GM12892 (cell line): ENCODE results near the gene SYNGAP1.
"Not testable (repeated sequence)": the region's sequence is repeated elsewhere in the genome, so short reads cannot be mapped to it uniquely, and the experiment has no call there.

ENCODE experiments used
- DNase-seq: peaks from one replicate; pipeline ENCODE4 v3.0.0; 2011; ENCODE audit not compliant: insufficient read length
- FAIRE-seq: peaks from 2 replicates; lab custom pipeline; 2011; peaks lifted over from hg19 to GRCh38; lab: Jason Lieb, UNC
- POLR2A ChIP-seq: IDR thresholded peaks from 2 replicates; pipeline ENCODE4 v1.6.1; 2011; ENCODE audit warnings: low read depth, low read length, control low read depth
- POLR2AphosphoS5 ChIP-seq: IDR thresholded peaks from 2 replicates; pipeline ENCODE4 v1.6.1; 2011; ENCODE audit warnings: low read depth, low read length, control low read depth
- TAF1 ChIP-seq: IDR thresholded peaks from 2 replicates; pipeline ENCODE4 v1.6.1; 2011; ENCODE audit warnings: low read depth, mild to moderate bottlenecking, control low read depth, low read length, borderline replicate concordance

SYNGAP1 gene

DNA sequence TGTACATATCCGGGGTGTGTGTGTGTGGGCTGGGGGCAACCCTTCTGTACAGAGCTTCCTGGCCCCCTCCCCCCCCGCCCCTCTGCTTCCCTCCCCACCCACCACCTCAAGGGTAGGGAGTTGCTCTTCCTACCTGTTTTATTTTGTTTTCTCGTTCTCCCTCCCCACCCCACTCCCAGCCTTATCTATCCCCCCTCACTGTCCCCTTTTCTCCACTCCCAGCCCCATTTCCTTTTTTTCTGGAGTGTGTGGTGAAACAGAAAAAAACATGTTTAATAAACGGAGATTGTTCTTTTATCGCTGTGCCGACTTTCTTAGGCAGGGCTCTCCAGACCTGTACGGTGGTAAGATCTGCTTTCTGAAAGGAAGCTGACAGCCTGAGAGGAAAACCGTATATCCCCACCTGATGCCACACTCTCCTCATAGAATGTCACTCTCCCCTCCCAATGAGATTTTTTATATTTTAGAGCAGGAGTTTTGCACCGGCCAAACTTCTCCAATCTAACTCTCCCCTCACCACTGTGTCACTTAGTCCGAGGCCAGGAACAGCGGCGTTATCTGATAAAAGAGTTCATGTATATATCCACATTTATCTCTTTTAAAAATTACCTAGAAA is 33.6 kb downstream of the SYNGAP1 start:
- DNase-seq (no peak), FAIRE-seq (no peak)
- TF ChIP-seq POLR2AphosphoS5 (no peak), TAF1 (no peak), POLR2A (no peak)

DNA sequence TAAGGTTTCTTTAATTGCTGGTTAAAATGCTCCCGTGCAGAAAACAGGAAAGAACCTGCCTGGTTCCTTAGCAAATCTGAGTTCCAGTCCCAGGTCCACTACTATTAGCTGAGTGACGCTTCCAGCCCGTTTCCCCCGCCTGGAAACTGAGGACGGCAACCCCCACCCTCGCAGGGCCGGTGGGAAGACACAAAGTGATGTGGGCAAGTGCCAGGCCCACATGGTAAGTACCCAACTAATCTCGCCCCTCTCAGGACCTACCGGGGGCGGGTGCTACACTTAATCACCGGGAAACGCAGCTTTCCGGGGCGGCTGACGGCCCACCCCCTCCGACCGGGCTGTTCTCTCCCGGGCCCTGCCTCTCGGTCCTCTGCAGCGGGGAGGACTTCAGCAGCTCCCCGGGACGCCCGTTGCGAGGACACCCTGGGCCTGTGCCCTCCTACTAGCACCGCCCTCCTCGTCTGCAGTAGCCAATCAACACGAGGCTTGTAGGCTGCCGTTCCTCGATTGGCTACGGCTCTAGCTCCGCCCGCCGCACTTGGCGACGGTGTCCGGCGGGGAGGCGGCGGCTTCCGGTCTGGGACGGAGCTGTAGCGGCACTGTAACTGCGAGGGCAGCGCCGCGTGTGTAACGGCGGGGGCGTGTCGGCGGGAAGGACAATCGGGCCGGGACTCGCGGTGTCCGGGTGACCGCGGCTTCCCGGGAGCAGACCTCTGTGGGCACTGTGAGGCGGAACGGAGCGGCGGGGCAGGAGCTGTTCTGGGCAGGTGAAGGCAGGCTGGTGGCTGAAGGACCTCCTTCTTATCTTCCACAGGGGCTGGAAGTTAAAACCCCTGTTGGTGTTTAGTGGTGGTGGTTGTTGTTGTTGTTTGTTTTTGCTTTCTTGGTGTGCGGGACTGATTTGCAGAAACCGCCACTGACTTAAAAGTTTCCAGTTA is 34.4 kb downstream of the SYNGAP1 start, which contains the start of gene ZBTB9:
Gene ZBTB9, plus strand, starts transcription at position 568 of the 938 bp plus-strand sequence. CDS start 525 bp downstream, outside the sequence.
- DNase-seq (peak; percentile 99), FAIRE-seq (peak; percentile 99)
- peak; percentile 85 for TF ChIP-seq POLR2A
- TF ChIP-seq TAF1: peak; percentile 69; the same call in 1 of the 2 replicates
- TF ChIP-seq POLR2AphosphoS5: peak; percentile 77

DNA sequence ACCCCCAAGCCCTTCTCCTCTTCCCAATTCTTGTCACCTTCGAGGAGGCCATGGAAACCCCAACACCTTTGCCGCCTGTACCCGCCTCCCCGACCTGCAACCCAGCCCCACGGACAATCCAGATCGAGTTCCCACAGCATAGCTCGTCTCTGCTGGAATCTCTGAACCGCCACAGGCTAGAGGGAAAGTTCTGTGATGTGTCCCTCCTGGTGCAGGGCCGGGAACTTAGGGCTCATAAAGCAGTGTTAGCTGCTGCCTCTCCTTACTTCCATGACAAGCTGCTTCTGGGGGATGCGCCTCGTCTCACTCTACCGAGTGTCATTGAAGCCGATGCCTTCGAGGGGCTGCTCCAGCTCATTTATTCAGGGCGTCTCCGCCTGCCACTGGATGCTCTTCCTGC is 35.2 kb downstream of the SYNGAP1 start:
- no peak for TF ChIP-seq TAF1
- no peak for TF ChIP-seq POLR2AphosphoS5
- TF ChIP-seq POLR2A: no peak
- DNase-seq (no peak), FAIRE-seq (no peak)

DNA sequence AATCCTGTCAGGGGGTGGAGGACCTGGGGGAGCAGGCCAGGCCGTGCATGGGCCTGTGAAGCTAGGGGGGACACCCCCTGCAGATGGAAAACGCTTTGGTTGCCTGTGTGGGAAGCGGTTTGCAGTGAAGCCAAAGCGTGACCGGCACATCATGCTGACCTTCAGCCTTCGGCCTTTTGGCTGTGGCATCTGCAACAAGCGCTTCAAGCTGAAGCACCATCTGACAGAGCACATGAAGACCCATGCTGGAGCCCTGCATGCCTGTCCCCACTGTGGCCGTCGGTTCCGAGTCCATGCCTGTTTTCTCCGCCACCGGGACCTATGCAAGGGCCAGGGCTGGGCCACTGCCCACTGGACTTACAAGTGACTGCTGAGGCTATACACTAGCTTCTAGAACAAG is 36.3 kb downstream of the SYNGAP1 start:
- TF ChIP-seq POLR2AphosphoS5 (no peak), POLR2A (no peak), TAF1 (no peak)
- no peak for FAIRE-seq

DNA sequence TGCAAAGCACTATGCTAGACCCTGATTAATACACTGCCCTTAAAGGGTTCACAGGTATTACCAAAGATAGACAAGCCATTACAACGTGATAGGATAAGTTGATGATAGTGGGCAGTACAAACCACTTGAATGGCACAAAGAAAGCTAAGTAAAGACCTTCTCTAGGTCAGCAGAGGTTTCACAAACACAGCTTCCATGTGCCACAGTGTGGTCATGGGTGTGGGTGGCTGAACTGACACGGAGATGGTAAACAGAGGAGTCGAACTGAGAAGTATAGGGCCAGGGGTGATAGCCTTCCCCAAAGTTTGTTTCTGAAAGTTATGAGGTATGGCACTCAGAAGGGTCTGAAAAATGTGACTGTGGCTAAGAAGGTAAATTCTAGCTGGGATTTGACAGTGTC is 38.8 kb downstream of the SYNGAP1 start:
- DNase-seq: no peak
- FAIRE-seq: no peak
- no peak for TF ChIP-seq POLR2AphosphoS5
- no peak for TF ChIP-seq TAF1
- TF ChIP-seq POLR2A: no peak

More for the DNA sequence above, 36.3 kb downstream of the SYNGAP1 start:
- no peak for DNase-seq

DNA sequence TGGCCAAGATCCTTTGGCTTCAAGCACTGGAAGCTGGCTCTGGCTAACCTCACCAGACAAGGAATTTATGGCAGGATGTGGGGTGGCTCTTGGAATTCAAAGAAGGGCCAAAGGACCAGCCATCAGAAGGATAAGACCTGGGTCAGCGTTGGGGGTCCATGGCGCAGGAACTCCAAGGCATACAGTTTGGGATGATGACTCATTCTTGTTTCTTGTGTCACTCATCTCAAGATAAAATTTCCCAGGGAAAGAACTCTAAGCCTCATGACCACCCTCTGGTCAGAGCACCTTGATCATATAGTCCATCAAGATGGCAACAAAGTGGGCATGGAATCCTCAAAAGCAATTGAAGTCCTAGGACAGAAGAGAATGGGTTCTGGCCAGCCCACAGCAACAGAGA is 39.4 kb downstream of the SYNGAP1 start:
- FAIRE-seq (no peak), DNase-seq (no peak)

DNA sequence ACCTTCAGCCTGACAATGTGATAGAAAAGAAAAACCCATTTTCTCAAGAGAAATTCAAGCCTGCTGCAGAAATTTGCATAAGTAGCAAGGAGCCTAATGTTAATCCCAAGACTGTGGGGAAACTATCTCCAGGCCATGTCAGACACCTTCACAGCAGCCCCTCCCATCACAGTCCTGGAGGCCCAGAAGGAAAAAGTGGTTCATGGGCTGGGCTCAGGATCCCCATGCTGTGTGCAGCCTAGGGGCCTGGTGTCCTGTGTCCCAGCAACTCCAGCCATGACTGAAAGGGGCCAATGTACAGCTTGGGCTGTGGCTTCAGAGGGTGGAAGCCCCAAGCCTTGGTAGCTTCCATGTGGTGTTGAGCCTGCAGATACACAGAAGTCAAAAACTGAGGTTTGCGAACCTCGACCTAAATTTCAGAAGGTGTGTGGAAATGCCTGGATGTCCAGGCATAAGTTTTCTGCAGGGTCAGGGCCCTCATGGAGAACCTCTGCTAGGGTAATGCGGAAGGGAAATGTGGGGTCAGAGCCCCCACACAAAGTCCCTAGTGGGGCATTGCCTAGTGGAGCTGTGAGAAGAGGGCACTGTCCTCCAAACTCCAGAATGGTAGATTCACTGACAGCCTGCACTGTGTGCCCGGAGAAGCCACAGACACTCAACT is 46.3 kb downstream of the SYNGAP1 start:
- no peak for TF ChIP-seq TAF1
- no peak for TF ChIP-seq POLR2A
- no peak for TF ChIP-seq POLR2AphosphoS5
- DNase-seq (no peak), FAIRE-seq (no peak)

More for the DNA sequence above, 39.4 kb downstream of the SYNGAP1 start:
- TF ChIP-seq POLR2A (no peak), POLR2AphosphoS5 (no peak), TAF1 (no peak)

DNA sequence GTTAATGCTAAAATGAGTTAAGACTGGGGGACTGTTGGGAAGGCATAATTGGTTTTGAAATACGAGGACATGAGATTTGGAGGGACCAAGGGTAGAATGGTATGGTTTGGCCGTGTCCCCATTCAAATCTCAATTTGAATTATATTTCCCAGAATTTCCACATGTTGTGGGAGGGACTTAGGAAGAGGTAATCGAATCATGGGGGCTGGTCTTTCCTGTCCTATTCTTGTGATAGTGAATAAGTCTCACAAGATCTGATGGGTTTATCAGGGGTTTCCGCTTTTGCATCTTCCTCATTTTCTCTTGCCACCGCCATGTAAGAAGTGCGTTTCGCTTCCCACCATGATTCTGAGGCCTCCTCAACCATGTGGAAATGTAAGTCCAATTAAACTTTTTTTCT is 47.2 kb downstream of the SYNGAP1 start:
- TF ChIP-seq POLR2AphosphoS5 (no peak), POLR2A (no peak), TAF1 (no peak)
- DNase-seq (no peak), FAIRE-seq (no peak)

DNA sequence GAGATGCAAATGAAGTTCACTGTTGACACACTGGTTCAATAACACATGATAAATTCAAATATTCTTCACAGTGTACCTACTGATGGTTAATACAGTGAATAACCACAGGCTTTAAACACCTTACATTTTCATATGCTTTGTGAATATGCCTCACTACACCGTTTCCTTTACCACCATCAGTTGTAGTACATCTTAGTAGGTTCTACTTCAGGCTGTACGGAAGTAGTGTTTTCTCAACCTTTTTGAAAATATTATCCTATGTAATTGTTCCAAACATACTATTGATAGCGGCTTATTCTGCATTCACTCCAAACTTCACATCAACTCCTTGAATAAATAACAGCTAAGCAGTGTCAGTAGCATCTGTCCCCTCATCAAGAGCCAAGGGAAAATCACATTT is 49.8 kb downstream of the SYNGAP1 start:
- no peak for FAIRE-seq
- no peak for DNase-seq
- TF ChIP-seq POLR2AphosphoS5 (no peak), POLR2A (no peak), TAF1 (no peak)

DNA sequence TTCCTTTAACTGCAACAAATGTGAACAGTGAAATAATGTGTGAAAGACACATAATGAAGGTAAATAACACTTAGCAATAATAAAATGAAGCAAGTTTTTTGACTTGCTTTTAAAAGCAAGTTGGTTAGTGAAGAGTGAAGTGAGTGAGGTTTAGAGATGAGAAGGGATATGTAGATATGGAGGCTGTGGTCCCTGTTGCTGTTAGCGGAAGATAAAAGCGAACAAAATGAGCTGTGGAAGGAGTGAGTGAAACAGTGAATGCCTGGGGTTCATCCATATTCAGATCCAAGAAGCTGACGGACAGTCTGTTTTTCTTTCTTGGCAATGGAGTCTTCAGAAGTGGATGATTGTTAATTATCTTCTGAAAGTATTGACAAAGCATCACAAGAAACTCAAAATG is 58.0 kb downstream of the SYNGAP1 start:
- FAIRE-seq (peak; percentile 9), DNase-seq (no peak)
- TF ChIP-seq POLR2AphosphoS5: no peak
- no peak for TF ChIP-seq TAF1
- no peak for TF ChIP-seq POLR2A

DNA sequence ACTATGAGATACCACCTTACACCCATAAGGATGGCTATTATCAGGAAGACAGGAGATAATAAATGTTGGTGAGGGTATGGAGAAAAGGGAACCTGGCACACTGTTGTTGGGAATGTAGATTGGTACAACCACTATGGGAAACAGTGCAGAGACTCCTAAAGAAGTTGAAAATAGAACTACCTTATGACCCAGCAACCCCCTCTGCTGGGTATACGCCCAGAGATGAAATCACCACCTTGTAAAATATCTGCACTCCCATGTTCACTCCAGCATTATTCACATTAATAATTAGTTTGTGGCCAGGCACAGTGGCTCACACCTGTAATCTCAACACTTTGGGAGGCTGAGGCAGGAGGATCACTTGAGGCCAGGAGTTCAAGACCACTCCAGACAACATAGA is 61.3 kb downstream of the SYNGAP1 start:
- FAIRE-seq (no peak), DNase-seq (no peak)
- TF ChIP-seq POLR2AphosphoS5: no peak

DNA sequence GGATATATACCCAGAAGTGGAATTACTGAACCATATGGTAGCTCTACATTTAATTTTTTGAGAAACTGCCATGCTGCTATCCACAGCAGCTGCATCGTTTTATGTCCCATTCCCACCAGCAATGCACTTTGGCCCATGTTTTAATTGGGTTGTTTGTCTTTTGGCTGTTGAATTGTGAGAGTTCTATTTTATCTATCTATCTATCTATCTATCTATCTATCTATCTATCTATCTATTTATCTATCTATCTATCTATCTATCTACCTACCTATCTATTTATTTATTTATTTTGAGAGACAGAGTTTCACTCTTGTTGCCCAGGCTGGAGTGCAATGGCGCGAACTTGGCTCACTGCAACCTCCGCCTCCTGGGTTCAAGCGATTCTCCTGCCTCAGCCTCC is 62.8 kb downstream of the SYNGAP1 start:
- not testable (repeated sequence) for FAIRE-seq, DNase-seq
